ENCODE results near the gene SMIM30.
"Not testable (repeated sequence)": the region's sequence is repeated elsewhere in the genome, so short reads cannot be mapped to it uniquely, and the experiment has no call there.

SMIM30 gene, protein sequence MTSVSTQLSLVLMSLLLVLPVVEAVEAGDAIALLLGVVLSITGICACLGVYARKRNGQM

DNA sequence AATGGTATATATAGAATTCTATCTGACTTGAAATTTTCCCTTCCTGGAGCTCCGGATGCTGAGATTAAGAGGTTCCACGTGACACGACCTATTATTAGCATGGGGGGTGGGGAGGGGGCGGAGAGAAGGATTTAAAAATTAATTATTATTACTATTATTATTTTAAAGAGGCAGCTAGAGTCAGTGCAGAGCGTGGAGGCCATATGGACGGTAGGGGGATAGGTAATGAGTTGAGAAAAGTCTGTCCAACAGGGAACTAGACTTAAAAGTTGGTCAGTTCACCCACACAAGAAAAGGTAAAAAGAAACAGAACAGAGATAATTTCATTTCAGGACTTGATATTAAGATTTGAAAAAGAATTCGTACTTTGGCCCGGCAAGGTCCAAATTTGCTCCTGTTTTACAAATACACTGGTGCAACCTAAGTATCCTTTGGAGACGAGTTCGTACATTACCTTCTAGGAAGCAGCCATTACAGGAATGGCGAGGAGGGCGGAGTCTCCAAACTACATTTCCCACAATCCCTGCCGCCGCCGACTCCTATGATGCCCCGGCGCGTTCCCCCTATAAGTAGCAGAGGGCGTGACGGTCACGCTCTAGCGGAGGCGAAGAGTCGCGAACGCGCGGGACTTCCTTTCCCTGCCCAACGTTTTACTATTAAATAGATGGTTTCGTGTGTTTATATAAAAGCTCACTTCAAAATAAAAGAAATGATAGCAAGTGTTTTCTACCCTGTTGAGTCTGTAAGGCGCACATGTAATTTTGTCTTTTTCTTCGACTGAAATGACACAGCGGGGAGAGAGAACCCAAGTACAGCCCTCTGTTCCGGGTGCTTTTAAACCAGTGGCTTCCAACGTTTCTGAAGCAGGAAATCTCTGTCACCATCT, at the start of gene SMIM30:
Gene SMIM30 (minus strand): TSS at position 481 of the 886 bp plus-strand sequence. CDS start 976 bp downstream, outside the sequence.
- DNase-seq, result peak; percentile 94 to 95

DNA sequence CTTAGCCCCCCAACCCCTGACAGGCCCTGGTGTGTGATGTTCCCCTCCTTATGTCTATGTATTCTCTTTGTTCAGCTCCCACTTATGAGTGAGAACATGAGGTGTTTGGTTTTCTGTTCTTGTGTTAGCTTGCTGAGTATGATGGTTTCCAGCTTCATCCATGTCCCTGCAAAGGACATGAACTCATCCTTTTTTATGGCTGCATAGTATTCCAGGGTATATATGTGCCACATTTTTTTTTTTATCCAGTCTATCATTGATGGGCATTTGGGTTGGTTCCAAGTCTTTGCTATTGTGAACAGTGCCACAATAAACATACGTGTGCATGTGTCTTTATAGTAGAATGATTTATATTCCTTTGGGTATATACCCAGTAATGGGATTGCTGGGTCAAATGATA, 47.8 kb upstream of the SMIM30 start:
- not testable (repeated sequence) for DNase-seq

DNA sequence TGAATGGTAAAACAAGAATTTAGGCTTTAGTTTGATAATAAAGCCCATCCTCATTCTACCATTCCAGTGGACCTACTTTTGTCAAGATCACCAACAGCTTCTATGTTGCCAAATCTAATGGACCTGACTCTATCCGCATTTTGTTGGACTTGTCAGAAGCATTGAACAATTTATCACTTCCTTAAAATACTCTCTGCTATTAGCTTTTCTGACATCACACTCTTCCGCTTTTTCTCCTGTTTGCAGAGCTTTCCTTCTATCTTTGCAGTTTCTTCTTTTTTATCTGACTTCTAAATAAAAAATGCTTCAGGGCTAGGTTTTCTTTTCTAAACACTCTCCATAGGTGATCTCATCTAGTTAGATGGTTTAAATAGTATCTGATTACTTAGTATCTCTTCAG, 42.7 kb upstream of the SMIM30 start:
- no peak for DNase-seq

DNA sequence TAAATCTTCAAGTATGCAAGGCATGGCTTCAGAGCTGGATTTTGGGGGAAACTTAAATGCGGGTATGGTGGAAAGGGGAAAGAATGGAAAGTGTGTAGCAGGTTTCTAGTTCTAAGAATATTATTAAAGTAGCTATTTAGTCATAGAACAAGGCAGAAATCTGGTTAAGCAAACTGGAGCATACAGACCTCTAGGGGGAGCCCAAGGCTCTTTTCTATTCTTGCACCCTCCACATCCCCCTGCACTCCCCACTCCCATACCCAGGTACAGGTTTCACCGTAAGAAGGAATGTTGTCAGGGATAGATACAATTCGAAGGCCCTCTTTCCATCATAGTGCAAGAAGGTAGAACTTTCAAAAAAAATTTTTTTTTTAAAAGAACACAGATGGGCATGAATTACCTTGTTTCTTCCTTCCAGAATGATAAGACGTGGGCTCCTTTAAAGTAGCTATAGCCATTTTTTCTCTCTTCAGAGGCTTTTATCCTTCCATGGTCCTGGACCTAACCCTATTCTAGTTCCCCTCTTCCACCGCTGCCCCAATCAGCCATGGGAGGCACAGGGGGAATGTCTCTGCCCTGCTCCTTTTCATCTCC, 41.5 kb upstream of the SMIM30 start:
- peak; percentile 59 to 71 for DNase-seq

DNA sequence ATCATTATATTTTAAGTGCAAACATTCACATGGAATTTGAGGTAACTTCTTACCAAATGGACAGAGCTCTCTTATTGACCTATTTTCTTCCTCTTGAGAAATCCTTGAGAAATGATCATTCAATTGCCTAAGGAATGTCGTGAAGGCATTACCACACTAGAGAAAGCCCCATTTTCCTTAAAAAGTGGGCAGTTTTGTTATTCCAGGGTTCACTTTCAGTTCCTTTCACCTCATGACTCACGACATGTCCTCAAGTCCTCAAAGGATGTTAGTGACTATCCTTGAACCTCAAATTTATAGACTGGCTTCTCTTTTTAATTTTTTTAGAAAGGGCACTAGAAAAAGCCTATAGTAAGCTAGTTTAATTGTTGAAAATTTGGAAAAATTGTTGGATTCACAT, 40.4 kb upstream of the SMIM30 start:
- DNase-seq, result no peak

DNA sequence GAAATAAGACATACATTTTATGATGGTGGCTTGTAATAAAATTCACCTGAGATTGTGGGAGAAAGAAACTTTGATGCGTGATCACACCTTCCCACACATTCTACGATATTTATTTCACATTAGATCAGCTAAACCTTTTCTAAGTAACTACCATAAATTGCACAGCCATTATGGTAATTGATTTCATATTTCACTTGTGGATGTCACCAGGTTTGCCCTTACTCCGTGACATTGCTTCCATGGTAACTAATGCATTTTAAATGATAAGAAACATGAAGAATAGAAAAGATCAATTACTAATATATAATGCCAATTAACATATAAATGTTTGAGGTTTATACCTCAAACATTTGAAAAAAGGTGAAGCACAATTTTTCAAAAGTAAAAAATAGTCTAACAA, 35.8 kb upstream of the SMIM30 start:
- no peak for DNase-seq

DNA sequence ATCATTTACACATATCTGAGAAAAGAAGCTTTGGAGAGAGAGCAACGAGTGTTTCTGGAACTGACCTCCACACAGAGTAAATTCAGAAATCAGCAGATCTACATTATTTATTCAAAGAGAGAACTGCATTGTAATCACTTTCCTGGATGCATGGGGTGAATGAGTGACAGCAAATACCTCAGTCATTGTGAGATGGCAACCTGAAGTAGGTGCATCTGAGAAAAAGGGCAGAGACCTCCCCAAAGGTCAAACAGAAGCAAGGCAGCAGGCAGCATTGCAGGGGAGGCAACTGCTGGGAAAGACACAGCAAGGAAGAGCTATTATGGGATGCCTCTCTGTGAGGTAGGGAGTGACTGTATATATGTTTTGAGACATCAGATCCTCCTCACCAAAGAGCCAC, 26.5 kb upstream of the SMIM30 start:
- DNase-seq, result peak; percentile 25 to 45

DNA sequence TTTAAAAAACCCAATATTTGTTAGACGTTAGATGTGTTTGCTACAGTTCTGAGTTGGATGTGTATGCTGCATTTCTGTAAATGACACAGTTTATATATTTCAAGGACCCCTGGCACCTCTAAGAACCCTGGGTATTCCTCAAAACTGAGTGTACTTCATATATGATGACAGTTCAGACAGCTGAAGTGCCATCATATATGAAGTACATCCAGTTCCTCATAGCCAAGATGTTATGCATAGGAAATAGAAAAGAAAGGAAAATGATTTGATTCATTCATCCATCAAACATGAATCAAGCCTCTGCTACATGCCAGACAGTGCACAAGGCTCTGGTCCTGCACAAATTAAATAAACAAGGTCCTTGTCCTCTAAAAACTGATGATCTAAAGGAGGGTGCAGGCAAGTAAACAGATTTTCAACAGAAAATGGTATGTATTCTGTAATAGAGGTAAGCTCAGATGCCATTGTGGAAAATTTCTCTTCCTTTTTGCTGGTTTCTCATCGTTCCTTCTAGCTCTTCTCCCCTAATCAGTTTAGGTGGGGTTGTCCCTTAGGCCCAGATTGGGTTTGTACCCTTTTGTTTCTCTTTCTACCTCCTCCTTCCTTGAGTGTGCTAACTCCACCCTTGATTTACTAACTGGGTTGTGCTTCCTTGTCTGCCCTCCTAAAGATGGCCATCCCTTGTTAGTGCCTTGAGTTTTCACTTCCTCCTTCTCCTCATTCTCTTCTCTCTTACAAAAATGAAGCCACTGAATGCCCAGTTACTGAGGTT, 25.3 kb upstream of the SMIM30 start:
- peak in 1 of 2 experiments; percentile 19 for DNase-seq

DNA sequence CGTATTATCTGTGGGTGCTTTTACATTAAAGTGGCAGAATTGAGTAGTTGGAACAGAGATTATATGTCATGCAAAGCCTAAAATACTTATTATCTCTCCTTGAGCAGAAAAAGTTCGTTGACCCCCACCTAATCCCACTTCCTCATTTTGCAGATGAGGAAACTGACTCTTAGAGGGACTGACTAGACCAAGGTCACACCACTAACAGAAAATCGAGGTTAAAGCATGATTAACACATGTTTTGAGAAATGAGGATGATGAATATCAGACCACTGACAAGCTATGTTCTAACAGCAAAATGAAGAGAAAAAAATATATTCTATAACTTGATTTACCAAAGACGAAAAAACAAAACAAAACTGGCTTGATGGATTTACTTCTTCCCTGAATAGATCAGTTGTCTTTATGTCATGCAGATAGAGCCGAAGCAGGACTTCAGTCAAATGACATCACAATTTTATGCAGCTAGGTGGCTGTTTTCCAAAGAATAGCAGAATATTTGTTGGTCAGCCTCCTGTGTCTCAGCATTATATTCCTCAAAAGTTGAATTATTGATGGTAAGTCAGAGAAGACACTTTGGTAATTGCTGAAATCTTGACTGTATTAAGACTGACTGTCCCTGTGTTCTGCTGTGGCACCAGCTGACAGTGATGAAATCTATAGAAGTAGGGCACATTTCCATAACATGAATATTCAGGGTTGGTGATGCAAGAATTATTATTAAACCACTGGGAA, 24.2 kb upstream of the SMIM30 start:
- peak; percentile 81 to 86 for DNase-seq

DNA sequence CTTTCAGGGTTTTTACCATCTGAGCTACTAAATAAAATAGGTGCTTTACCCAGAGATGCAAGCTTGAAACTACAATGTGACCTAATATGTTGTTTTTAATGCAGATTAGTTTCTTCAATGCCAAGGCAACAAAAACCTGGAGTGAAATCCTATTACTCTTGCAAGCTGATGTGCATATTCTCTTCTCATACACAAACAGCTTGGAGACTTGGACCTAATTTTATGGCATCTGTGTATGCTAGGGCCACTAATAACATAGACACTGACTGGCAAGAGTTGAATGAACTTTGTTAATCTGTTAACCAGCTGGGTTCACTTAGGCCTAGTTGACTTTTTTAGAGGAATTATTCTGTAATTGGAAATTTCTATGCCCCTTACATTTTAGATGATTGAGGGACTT, 23.4 kb upstream of the SMIM30 start:
- DNase-seq, result no peak

DNA sequence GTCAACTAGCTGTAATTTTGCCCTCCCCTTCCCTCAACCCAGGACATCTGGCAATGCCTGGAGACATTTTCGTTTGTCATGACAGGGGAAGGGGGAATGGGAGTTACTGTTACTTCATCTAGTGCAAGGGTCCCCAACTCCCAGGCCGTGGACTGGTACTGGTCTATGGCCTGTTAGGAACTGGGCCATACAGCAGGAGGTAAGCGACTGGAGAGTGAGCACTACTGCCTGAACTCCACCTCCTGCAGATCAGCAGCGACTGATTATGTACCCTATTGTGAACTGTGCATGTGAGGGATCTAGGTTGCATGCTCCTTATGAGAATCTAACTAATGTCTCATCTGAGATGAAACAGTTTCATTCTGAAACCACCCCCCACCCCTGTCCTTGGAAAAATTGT, 22.6 kb upstream of the SMIM30 start:
- no peak for DNase-seq

DNA sequence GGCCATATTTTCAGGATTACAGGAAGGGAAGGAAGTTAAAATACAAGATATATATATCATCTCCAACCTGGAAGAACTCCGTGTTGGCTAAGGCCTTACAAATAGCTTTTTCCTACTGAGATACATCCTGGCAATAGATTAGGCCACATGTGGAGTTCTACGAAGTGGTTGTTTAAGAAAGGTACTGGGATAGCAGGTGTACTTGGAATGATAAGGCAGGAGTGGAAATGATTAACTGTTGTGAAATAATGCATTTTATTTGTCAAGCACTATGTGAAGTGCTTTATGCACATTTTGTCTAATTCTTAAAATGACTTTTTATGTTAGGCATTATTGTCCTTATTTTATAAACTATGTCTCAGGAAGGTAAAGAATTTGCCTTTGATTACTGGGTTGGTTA, 18.9 kb upstream of the SMIM30 start:
- no peak for DNase-seq

DNA sequence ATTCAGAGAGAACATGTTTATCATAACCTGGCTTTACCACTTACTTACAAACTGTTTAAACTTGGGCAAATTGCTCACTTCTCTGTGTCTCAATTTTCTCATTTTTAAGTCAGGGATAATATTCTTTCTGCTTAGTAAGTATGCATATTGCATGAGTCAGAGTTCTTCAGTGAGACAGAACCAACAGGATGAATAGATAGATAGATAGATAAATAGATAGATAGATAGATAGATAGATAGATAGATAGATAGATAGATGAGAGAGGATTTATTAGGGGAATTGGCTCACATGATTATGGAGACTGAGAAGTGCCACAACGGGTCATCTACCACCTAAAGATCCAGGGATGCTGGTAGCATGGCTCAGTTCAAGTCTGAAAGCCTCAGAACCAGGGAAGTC, 15.7 kb upstream of the SMIM30 start:
- no peak for DNase-seq

DNA sequence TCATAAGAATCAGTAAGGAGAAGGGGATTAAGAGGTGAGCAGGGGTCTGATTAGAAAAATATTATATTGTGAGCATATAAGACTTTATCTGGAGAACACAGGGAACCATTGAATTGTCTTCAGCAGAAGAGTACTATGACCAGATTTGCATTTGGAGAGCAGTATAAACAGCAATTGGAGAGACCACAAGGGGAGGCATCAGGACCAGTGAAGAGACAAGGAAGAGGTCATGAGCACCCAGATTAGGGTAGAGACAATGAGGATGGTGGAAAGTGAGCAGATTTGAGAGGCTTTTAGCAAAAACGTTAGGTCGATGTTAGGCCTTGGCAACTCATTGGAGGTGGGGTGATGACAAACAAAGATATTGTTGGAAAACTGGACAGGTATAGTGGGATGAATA, 13.0 kb upstream of the SMIM30 start:
- DNase-seq, result no peak

DNA sequence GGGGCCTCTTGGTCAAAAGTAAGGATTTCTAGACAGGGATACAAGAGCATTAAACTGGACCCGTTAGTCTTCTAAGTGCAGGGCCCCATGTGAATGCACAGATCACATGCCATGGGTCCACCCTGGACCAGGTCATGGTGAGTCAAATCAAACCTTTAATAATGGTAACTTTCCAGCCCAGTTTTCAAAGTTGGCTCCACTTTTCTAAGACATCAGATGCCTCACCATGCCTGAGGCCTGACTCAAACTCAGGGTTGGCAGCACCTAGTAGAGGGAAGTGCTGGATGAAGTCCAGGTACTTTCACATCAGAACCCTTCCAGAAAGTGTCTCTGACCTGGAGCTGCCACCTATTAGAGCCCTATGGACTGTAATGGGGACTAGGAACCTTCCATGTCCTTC, 9.7 kb upstream of the SMIM30 start:
- DNase-seq, result no peak

DNA sequence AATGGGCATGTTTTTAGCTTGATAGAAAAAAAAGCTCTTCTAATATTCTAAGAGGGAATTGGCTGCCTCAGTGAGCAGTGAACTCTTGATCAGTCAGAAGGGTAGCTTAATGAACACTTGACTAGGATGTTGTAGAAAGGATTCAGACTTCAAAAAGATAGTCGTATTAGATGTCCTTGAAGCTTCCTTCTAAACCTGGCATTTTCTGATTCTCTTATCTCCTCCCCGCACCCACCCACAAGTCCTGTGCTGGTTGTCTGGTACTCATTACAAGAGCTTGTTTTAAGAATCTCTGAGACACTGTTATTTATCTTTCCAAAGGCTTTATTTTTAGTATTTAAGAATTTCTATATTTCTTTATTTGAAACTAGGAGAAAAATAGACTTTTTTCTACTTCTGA, 7.4 kb upstream of the SMIM30 start:
- no peak for DNase-seq

DNA sequence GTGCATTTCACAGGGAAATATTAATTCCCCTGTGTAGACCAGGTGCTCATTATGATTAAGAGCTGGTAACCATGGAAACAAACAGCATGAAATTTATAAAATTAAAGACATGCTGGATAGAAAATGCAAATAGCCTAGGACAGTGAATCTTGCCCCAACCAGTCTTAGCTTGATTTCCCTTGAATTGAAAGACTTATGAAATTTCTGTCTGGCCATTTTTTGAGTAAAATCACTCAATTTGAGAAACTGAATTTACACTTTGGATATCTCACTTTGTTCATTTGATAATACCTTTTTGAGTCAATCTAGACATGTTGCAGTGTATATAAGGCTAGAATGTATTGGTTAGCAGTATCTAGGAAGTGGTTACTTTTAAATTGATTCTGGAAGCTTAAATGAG, 4.4 kb upstream of the SMIM30 start:
- DNase-seq, result no peak

DNA sequence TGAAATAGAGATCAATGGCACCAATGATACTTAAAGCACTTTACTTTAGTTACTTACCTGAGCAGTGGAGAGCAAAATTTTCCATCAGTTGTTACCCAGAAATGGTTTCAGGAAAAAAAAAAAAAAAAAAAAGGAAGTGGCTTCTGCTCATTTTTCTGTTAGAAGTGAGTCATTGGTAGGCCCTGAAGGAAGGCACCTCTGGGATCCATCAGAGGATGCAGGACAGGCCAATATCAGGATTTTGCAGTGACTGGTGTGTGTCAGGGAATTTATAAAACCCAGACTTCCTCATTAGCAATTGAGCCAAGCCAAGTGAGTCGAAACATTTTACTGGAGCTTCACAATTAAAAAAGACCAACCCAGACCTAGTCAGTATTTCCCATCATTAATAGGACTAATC, 2.3 kb upstream of the SMIM30 start:
- peak; percentile 55 to 61 for DNase-seq

DNA sequence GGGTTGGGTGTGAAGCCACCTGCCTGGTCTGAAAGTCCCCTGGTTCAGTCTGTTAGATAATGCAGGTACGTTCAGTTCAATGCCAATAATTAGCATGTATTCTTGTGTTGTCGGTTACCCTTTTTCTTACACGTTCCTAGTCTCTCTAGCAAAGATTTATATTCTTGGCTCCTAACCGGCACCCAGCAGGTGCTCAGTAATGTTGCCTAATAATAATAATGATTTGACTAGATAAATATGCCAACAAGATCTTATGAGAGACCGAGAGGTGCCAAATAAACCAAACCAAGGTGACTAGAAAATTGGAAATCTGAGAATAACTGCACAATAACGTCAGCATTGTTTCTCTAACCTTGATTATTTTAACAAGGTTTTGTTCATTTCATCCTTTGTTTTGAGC, 1.1 kb upstream of the SMIM30 start:
- DNase-seq, result no peak

DNA sequence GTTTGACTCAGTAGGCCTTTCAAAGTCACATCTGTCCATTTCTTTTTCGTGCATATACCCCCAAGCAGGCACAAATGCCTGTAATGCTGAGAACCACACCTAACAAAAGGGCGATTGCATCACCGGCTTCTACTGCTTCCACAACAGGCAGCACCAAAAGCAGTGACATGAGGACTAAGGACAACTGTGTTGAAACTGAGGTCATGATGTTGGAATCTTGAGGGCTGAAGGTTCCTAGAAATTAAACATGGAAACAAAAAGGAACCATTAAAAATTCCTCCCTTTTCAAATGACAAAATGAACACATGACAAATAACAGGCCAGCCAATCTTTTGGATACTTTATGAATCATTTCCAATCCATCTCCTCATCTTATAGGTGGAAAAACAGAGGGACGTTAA, 980 bp downstream of the SMIM30 start:
- DNase-seq, result not testable (repeated sequence)

DNA sequence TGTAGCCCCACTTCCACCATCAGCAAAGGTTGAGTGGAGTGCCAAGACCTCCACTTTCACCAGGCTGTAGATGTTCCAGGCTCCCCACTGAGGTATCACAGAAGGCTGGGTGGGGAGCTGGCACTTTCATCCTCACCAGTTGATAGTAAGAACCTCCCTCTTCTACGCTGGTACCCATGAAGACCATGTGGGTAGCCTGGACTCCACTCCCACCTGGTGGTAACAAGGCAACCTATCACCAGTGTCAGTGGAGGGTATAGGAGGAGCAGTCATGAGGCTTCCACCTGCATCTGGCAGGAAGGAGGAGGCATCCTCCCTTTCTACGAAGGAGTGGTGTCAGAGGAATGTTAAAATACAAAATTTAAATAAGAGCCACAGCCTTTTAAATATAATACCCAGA, 4.4 kb downstream of the SMIM30 start:
- no peak for DNase-seq

DNA sequence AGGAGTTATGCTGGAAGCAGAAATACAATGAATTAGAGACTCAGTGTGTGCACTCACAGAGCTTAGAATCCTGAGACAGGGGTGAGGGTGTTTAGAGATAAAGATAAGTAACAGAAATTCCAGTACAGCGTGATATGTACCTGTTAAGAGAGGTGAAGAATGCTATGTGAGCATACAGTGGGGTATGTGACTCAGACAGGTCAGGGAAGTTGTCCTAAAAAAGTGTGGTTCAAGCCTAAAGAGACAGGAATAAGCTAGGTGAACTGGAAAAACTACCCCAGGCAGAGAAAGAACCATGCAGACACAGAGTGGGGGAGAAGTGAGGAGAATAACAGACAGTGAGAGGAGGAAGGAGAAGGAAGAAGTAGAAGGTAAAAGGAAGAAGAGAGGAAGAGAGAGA, 8.6 kb downstream of the SMIM30 start:
- DNase-seq, result no peak

DNA sequence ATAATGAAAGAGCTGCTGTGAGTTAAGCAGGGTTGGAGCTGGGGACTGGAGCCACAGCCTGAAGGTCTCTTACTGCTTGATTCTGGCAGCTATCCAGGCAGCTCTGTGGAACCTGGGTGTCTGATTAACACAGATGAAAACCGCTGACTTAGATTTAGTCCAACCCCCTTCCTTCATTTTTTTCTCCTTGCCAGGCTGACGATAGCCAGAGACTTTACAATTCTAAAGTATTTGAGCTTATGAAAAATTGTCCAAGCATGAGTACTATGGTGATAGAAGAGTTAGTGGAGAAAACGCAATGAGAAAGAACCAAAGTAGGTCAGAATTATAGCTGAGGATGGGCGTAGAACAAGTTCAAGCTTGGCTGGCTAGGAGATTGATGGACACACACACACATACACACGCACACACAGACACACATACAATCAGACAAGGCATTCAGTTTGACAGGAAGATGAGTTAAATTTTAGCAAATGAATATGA, 18.2 kb downstream of the SMIM30 start:
- DNase-seq, result no peak
